SU-DHL-6 (cell line): ENCODE measurements around the gene SUCLG2.

Experiments
- H2AFZ ChIP-seq: fragments of 200-600 bp; sonication (generic); 2 replicates; pipeline ENCODE4 v1.6.1; 2014; ENCODE audit warnings: low read depth, mild to moderate bottlenecking, moderate library complexity, mixed read lengths, antibody characterized with exemption, low read length; ENCODE audit not compliant: severe bottlenecking
- H3F3A ChIP-seq: fragments of 200-600 bp; shearing (Covaris generic); 2 replicates; pipeline ENCODE4 v1.6.0; 2016; ENCODE audit warnings: antibody characterized with exemption, mild to moderate bottlenecking; ENCODE audit not compliant: insufficient read depth
- H3K27ac ChIP-seq: fragments of 200-600 bp; sonication (generic); 2 replicates; pipeline ENCODE4 v1.5.1; 2016; ENCODE audit warnings: low read depth, mild to moderate bottlenecking, low read length, moderate library complexity, mixed read lengths
- H3K27me3 ChIP-seq: fragments of 200-600 bp; sonication (generic), shearing (Covaris generic); 2 replicates; pipeline ENCODE4 v1.6.0; 2014; ENCODE audit warnings: mild to moderate bottlenecking, low read length
- H3K36me3 ChIP-seq: fragments of 200-600 bp; sonication (generic); 2 replicates; pipeline ENCODE4 v1.6.1; 2014; ENCODE audit warnings: mild to moderate bottlenecking, low read length, mixed read lengths
- H3K4me2 ChIP-seq: fragments of 300-600, 200-600 bp; shearing (Covaris generic), sonication (generic); 2 replicates; pipeline ENCODE4 v1.6.0; 2014; ENCODE audit warnings: low read length, low read depth, mild to moderate bottlenecking; ENCODE audit not compliant: poor library complexity, severe bottlenecking
- H3K4me3 ChIP-seq: fragments of 200-600 bp; sonication (generic); 2 replicates; pipeline ENCODE4 v1.5.1; 2014; ENCODE audit warnings: antibody characterized with exemption, low read length, mild to moderate bottlenecking, mixed read lengths; ENCODE audit not compliant: insufficient read depth, poor library complexity, severe bottlenecking
- H3K79me2 ChIP-seq: fragments of 200-600 bp; sonication (generic); 2 replicates; pipeline ENCODE4 v1.6.1; 2014; ENCODE audit warnings: mild to moderate bottlenecking, low read length, moderate library complexity; ENCODE audit not compliant: insufficient read depth
- H3K9ac ChIP-seq: fragments of 200-600 bp; sonication (generic); 2 replicates; pipeline ENCODE4 v1.7.0; 2014; ENCODE audit warnings: mild to moderate bottlenecking, low read length
- H3K9me2 ChIP-seq: fragments of 200-600 bp; sonication (generic); replicated peaks from 2 replicates; pipeline ENCODE4 v1.6.1; 2014; ENCODE audit warnings: low read length; ENCODE audit not compliant: insufficient read depth
- H3K9me3 ChIP-seq: fragments of 200-600 bp; sonication (generic); 2 replicates; pipeline ENCODE4 v1.6.1; 2014; ENCODE audit warnings: low read length, mixed read lengths; ENCODE audit not compliant: insufficient read depth
- H4K20me1 ChIP-seq: fragments of 200-600 bp; sonication (generic); 2 replicates; pipeline ENCODE4 v1.6.1; 2014; ENCODE audit warnings: low read depth, mild to moderate bottlenecking, antibody characterized with exemption, low read length, moderate library complexity, mixed read lengths
- CTCF ChIP-seq: fragments of 200-600 bp; sonication (generic); IDR thresholded peaks from one replicate; pipeline ENCODE4 v1.5.1; 2017; ENCODE audit warnings: antibody characterized with exemption, mild to moderate bottlenecking, low read length, moderate library complexity; ENCODE audit not compliant: insufficient read depth, poor library complexity, severe bottlenecking
- EZH2phosphoT487 ChIP-seq: fragments of 200-600 bp; sonication (generic), shearing (Covaris generic); conservative IDR thresholded peaks from 2 replicates; pipeline ENCODE4 v1.6.1; 2018; ENCODE audit warnings: mild to moderate bottlenecking, antibody characterized with exemption, low read length, moderate library complexity, mixed read lengths

SUCLG2 gene

GRCh38 chr3:67576441-67576840 lies 78.0 kb downstream of the SUCLG2 start:
- TF ChIP-seq EZH2phosphoT487 (no peak), CTCF (no peak)
- Histone ChIP-seq H4K20me1 (no peaks in the 10 kb centered on the region), H3K27ac (no peak overlapping the region), H3K4me2 (no peak overlapping the region), H3K9me3 (no peaks in the 10 kb centered on the region), H3K4me3 (no peak overlapping the region), H3K36me3 (peaks cover 6% of the 10 kb centered on the region; the same call in 1 of the 2 replicates), H3K9ac (no peak overlapping the region), H3K79me2 (no peaks in the 10 kb centered on the region), H3F3A (no peaks in the 10 kb centered on the region), H3K9me2 (no peaks in the 10 kb centered on the region), H3K27me3 (no peaks in the 10 kb centered on the region), H2AFZ (no peak overlapping the region)

GRCh38 chr3:67569324-67569723 lies 85.1 kb downstream of the SUCLG2 start:
- TF ChIP-seq CTCF (no peak), EZH2phosphoT487 (no peak)
- Histone ChIP-seq H3K79me2 (no peaks in the 10 kb centered on the region), H2AFZ (no peak overlapping the region), H3K36me3 (peaks cover 8% of the 10 kb centered on the region; the same call in 1 of the 2 replicates), H3F3A (no peaks in the 10 kb centered on the region), H3K4me3 (no peak overlapping the region), H4K20me1 (no peaks in the 10 kb centered on the region), H3K4me2 (no peak overlapping the region), H3K9me3 (peaks cover 4% of the 10 kb centered on the region; the same call in 1 of the 2 replicates), H3K9ac (no peak overlapping the region), H3K9me2 (no peaks in the 10 kb centered on the region), H3K27ac (no peak overlapping the region), H3K27me3 (no peaks in the 10 kb centered on the region)

- H4K20me1 ChIP-seq, result no peaks in the 10 kb centered on the region
- peaks cover 8% of the 10 kb centered on the region; the same call in 1 of the 2 replicates for H3K36me3 ChIP-seq
- H3K4me2 ChIP-seq, result no peak overlapping the region
- no peak for TF ChIP-seq EZH2phosphoT487
- no peak for TF ChIP-seq CTCF
- H3K9me2 ChIP-seq, result no peaks in the 10 kb centered on the region
- no peaks in the 10 kb centered on the region for H3K79me2 ChIP-seq
- H3K4me3 ChIP-seq, result no peak overlapping the region
- H3K9me3 ChIP-seq, result peaks cover 4% of the 10 kb centered on the region; the same call in 1 of the 2 replicates
- no peaks in the 10 kb centered on the region for H3K27me3 ChIP-seq
- H3K9ac ChIP-seq, result no peak overlapping the region
- H2AFZ ChIP-seq, result no peak overlapping the region
- H3K27ac ChIP-seq, result no peak overlapping the region
- no peaks in the 10 kb centered on the region for H3F3A ChIP-seq
These were observed 86.5 kb downstream of the SUCLG2 start for GRCh38 chr3:67567893-67568292.
